Right lobe of liver (tissue), 4 donors: ENCODE results near the gene CHD8.

ENCODE experiments used
- POLR2A ChIP-seq: fragments of 450-650 bp; IDR thresholded peaks from one replicate; pipeline ENCODE4 v1.6.1; 2017; ENCODE audit warnings: antibody characterized with exemption, mild to moderate bottlenecking
- TF ChIP-seq, protein P1 (sequence below), 4 donors: fragments of 200-600 bp in 3 of 4; fragments of 450-650 bp in 1 of 4; IDR thresholded peaks; one replicate each; pipeline versions ENCODE4 v1.5.1 to v1.8.0; 2016 to 2022; ENCODE audit warnings: antibody characterized with exemption in 4 of 4, mild to moderate bottlenecking in 2 of 4
- donor health status: DM: no; HTN: no; CAD: no.
- donor health status: DM: no; HTN: no; CAD: no.
- donor health status: DM: no; HTN: yes; CAD: no.

DNA sequence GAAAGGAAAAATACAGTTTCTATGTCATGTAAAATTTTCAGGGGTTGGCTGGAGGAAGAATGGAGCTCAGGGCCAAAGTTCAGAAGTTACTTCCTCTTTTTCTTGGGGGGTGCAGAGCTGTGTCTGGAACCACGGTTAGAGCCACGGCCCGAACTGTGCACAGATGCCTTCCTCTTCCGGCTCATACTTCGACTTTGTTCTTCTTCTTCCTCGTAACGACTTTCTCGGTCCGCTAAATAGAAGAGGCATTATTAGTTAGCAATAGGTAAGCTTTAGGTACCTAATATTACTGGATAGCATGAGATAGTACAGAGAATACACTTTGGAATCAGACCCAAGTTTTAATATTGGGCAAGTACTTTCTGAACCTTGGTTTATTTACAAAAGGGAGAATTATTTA lies 103.3 kb downstream of the CHD8 start:
- TF ChIP-seq, protein P1, sequence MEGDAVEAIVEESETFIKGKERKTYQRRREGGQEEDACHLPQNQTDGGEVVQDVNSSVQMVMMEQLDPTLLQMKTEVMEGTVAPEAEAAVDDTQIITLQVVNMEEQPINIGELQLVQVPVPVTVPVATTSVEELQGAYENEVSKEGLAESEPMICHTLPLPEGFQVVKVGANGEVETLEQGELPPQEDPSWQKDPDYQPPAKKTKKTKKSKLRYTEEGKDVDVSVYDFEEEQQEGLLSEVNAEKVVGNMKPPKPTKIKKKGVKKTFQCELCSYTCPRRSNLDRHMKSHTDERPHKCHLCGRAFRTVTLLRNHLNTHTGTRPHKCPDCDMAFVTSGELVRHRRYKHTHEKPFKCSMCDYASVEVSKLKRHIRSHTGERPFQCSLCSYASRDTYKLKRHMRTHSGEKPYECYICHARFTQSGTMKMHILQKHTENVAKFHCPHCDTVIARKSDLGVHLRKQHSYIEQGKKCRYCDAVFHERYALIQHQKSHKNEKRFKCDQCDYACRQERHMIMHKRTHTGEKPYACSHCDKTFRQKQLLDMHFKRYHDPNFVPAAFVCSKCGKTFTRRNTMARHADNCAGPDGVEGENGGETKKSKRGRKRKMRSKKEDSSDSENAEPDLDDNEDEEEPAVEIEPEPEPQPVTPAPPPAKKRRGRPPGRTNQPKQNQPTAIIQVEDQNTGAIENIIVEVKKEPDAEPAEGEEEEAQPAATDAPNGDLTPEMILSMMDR (IDR thresholded peaks at IDR 0.05), result no peak
- TF ChIP-seq POLR2A, result no peak
